ENCODE measurements around the gene PARD3. TPM values are rescaled to one million over a fixed set of nuclear protein-coding genes. Genes with fewer than 3 reads are reported as not detected.
"Not testable (repeated sequence)": the region's sequence is repeated elsewhere in the genome, so short reads cannot be mapped to it uniquely, and the experiment has no call there.

The PARD3 gene
- total RNA-seq, 1 donor from 2014 or later, result 27.7 TPM

- DNase-seq (ENCODE audit: low spot score), result no peak
Measured at GRCh38 chr10:34653530-34653929, 161.6 kb downstream of the PARD3 start.

GRCh38 chr10:34651416-34652195 is 163.5 kb downstream of the PARD3 start:
- no peak for DNase-seq (ENCODE audit: low spot score)

GRCh38 chr10:34650156-34650555 is 164.9 kb downstream of the PARD3 start:
- DNase-seq (ENCODE audit: low spot score), result no peak

GRCh38 chr10:34649385-34649784 is 165.7 kb downstream of the PARD3 start:
- DNase-seq (ENCODE audit: low spot score), result no peak

- no peak for DNase-seq (ENCODE audit: low spot score)
Measured at GRCh38 chr10:34648919-34649318, 166.2 kb downstream of the PARD3 start.

GRCh38 chr10:34647875-34648865 is 166.9 kb downstream of the PARD3 start:
- DNase-seq (ENCODE audit: low spot score), result no peak

GRCh38 chr10:34647160-34647559 is 167.9 kb downstream of the PARD3 start:
- DNase-seq (ENCODE audit: low spot score), result no peak

- no peak for DNase-seq (ENCODE audit: low spot score)
Measured at GRCh38 chr10:34646331-34646730, 168.8 kb downstream of the PARD3 start.

GRCh38 chr10:34644815-34645214 is 170.3 kb downstream of the PARD3 start:
- not testable (repeated sequence) for DNase-seq (ENCODE audit: low spot score)

GRCh38 chr10:34644224-34644623 is 170.9 kb downstream of the PARD3 start:
- DNase-seq (ENCODE audit: low spot score), result no peak

GRCh38 chr10:34643620-34644019 is 171.5 kb downstream of the PARD3 start:
- DNase-seq (ENCODE audit: low spot score), result no peak

- no peak for DNase-seq (ENCODE audit: low spot score)
Measured at GRCh38 chr10:34641913-34642558, 173.1 kb downstream of the PARD3 start.

- DNase-seq (ENCODE audit: low spot score), result no peak
Measured at GRCh38 chr10:34641147-34641912, 173.8 kb downstream of the PARD3 start.

GRCh38 chr10:34638406-34639054 is 176.6 kb downstream of the PARD3 start:
- DNase-seq (ENCODE audit: low spot score), result no peak

GRCh38 chr10:34637418-34637911 is 177.6 kb downstream of the PARD3 start:
- no peak for DNase-seq (ENCODE audit: low spot score)

GRCh38 chr10:34635111-34635510 is 180.0 kb downstream of the PARD3 start:
- DNase-seq (ENCODE audit: low spot score), result no peak

- DNase-seq (ENCODE audit: low spot score), result no peak
Measured at GRCh38 chr10:34633374-34633773, 181.7 kb downstream of the PARD3 start.

GRCh38 chr10:34629084-34629483 is 186.0 kb downstream of the PARD3 start:
- no peak for DNase-seq (ENCODE audit: low spot score)

GRCh38 chr10:34628174-34628796 is 186.8 kb downstream of the PARD3 start:
- no peak for DNase-seq (ENCODE audit: low spot score)

- DNase-seq (ENCODE audit: low spot score), result no peak
Measured at GRCh38 chr10:34627741-34628140, 187.4 kb downstream of the PARD3 start.

All from mesenteric fat pad (tissue), 1 donor.